ENCODE results near the gene GALNT14. TPM values are rescaled to one million over a fixed set of nuclear protein-coding genes. Genes with fewer than 3 reads are reported as not detected.

GALNT14 gene
- total RNA-seq, 4 donors from 2014 or later, result 8.3 to 26.1 (median 16.3) TPM

GRCh38 chr2:30994227-30995056 is 143.8 kb downstream of the GALNT14 start:
- no peaks in the 10 kb centered on the region for H3K36me3 ChIP-seq
- DNase-seq, result no peak
- no peak overlapping the region for H3K4me3 ChIP-seq
- no peak for TF ChIP-seq CTCF (IDR thresholded peaks at IDR 0.05)
- TF ChIP-seq POLR2A (IDR thresholded peaks at IDR 0.05), result no peak
- H3K4me1 ChIP-seq, result no peaks in the 10 kb centered on the region
- H3K27ac ChIP-seq, result no peak overlapping the region
- H3K9me3 ChIP-seq, result no peaks in the 10 kb centered on the region
- no peaks in the 10 kb centered on the region for H3K27me3 ChIP-seq

GRCh38 chr2:30992781-30993180 is 145.5 kb downstream of the GALNT14 start:
- no peak for DNase-seq
- H3K4me1 ChIP-seq, result no peaks in the 10 kb centered on the region
- no peaks in the 10 kb centered on the region for H3K27me3 ChIP-seq
- H3K36me3 ChIP-seq, result no peaks in the 10 kb centered on the region
- no peaks in the 10 kb centered on the region for H3K9me3 ChIP-seq
- no peak overlapping the region for H3K27ac ChIP-seq
- H3K4me3 ChIP-seq, result no peak overlapping the region
- TF ChIP-seq POLR2A (IDR thresholded peaks at IDR 0.05), result no peak

GRCh38 chr2:30990671-30991070 is 147.6 kb downstream of the GALNT14 start:
- Histone ChIP-seq H3K4me3 (no peak overlapping the region), H3K36me3 (no peaks in the 10 kb centered on the region), H3K27ac (no peak overlapping the region), H3K9me3 (no peaks in the 10 kb centered on the region), H3K27me3 (no peaks in the 10 kb centered on the region), H3K4me1 (no peaks in the 10 kb centered on the region)
- DNase-seq, result no peak
- no peak for TF ChIP-seq POLR2A (IDR thresholded peaks at IDR 0.05)
- TF ChIP-seq CTCF (IDR thresholded peaks at IDR 0.05), result no peak

- DNase-seq, result no peak
- no peak for TF ChIP-seq POLR2A (IDR thresholded peaks at IDR 0.05)
- TF ChIP-seq CTCF (IDR thresholded peaks at IDR 0.05), result no peak
- no peak overlapping the region for H3K27ac ChIP-seq
- H3K9me3 ChIP-seq, result no peaks in the 10 kb centered on the region
- H3K27me3 ChIP-seq, result no peaks in the 10 kb centered on the region
- H3K4me1 ChIP-seq, result no peaks in the 10 kb centered on the region
- H3K4me3 ChIP-seq, result no peak overlapping the region
- no peaks in the 10 kb centered on the region for H3K36me3 ChIP-seq
Measured at GRCh38 chr2:30990176-30990575, 148.1 kb downstream of the GALNT14 start.

- Histone ChIP-seq H3K27ac (no peak overlapping the region), H3K27me3 (no peaks in the 10 kb centered on the region), H3K4me3 (no peak overlapping the region), H3K36me3 (no peaks in the 10 kb centered on the region), H3K9me3 (no peaks in the 10 kb centered on the region), H3K4me1 (no peaks in the 10 kb centered on the region)
- TF ChIP-seq POLR2A (IDR thresholded peaks at IDR 0.05) (no peak), CTCF (IDR thresholded peaks at IDR 0.05) (no peak)
- no peak for DNase-seq
Measured at GRCh38 chr2:30989746-30990145, 148.5 kb downstream of the GALNT14 start.

- H3K27ac ChIP-seq, result no peak overlapping the region
- H3K27me3 ChIP-seq, result no peaks in the 10 kb centered on the region
- no peak overlapping the region for H3K4me3 ChIP-seq
- H3K4me1 ChIP-seq, result no peaks in the 10 kb centered on the region
- H3K36me3 ChIP-seq, result no peaks in the 10 kb centered on the region
- H3K9me3 ChIP-seq, result no peaks in the 10 kb centered on the region
- no peak for TF ChIP-seq CTCF (IDR thresholded peaks at IDR 0.05)
- TF ChIP-seq POLR2A (IDR thresholded peaks at IDR 0.05), result no peak
- DNase-seq, result no peak
Measured at GRCh38 chr2:30987566-30987965, 150.7 kb downstream of the GALNT14 start.
